H1 (cell line): Measurements from ENCODE around the gene GMEB2. TPM values are rescaled to one million over a fixed set of nuclear protein-coding genes. Genes with fewer than 3 reads are reported as not detected.

Experiments
- GABPA ChIP-seq: IDR thresholded peaks from 2 replicates; pipeline ENCODE4 v1.6.1; 2011; ENCODE audit warnings: mild to moderate bottlenecking, low read length, moderate library complexity, borderline replicate concordance; ENCODE audit not compliant: insufficient read depth
- polyA plus RNA-seq, 7 experiments: library from polyadenylated mRNA; depleted of rRNA in 3 of 7; stranded (reverse) in 5 of 7; unstranded in 2 of 7; fragments of >200 nt in 5 of 7; fragments of 200-250 nt in 2 of 7; gene quantifications; 1 replicate in 5 of 7; 2 replicates in 1 of 7; 4 replicates in 1 of 7; pipeline versions ENCODE4 v1.2.1 to v1.2.3, GENCODE V29; 2011 to 2013; ENCODE audit warnings: missing spikeins in 2 of 7, mixed read lengths in 2 of 7
- total RNA-seq: library from RNA; stranded (reverse); fragmentation: NEBNext Ultra II Directional; extraction: Animal tissue kit (Norgen Biotek cat#: 25700); gene quantifications from 2 replicates; pipeline ENCODE4 v1.2.1, GENCODE V29; 2021

The GMEB2 gene
- total and polyA plus RNA-seq, 2 of the 8 experiments (the other 6 are each of a cell fraction or from before 2014, with no cell fraction given): 12.9 to 14.2 TPM

DNA sequence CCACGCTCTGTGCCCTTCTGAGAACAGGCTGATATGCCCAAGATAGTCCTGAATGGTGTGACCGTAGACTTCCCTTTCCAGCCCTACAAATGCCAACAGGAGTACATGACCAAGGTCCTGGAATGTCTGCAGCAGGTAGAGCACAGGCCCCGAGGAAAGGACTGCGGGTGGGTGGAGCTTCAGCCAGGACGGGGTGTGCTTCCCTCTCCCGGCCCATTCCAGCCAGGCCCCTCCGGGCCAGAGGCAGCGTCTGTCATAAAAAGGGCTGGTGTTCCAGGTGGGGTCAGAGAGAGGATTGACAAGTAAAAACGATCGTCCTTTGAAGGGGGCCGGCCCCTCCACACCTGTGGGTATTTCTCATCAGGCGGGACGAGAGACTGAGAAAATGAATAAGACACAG, 32.5 kb upstream of the GMEB2 start (continued):
- TF ChIP-seq GABPA: no peak
